Activated CD8-positive, alpha-beta memory T cell treated with anti-CD3 and anti-CD28 coated beads for 4 hours (primary cell): Measurements from ENCODE around the gene FOXJ2.
A peak's percentile ranks its signal among the peaks of the same experiment; 100 is the strongest.
"Not testable (repeated sequence)": the region's sequence is repeated elsewhere in the genome, so short reads cannot be mapped to it uniquely, and the experiment has no call there.

Experiments used
- DNase-seq, 2 donors: peaks; one replicate each; pipeline ENCODE4 v3.0.0-alpha.2; 2020; ENCODE audit warnings: low read depth in 2 of 2

FOXJ2 gene

GRCh38 chr12:8032242-8033152, at the start of gene FOXJ2:
TSS of gene FOXJ2 (plus strand) at chr12:8032716. CDS start at chr12:8039833, 7,117 bp downstream.
- peak; percentile 54 to 63 for DNase-seq

- DNase-seq = not testable (repeated sequence)
Observed at GRCh38 chr12:7983019-7983418, 49.5 kb upstream of the FOXJ2 start.

- DNase-seq = not testable (repeated sequence)
Observed at GRCh38 chr12:7983460-7983859, 49.1 kb upstream of the FOXJ2 start.

- no peak for DNase-seq
Observed at GRCh38 chr12:7984900-7985299, 47.6 kb upstream of the FOXJ2 start.

- no peak for DNase-seq
Observed at GRCh38 chr12:7985802-7986418, 46.6 kb upstream of the FOXJ2 start.

- DNase-seq = peak in 1 of 2 donors; percentile 33
Observed at GRCh38 chr12:7989827-7990491, 42.6 kb upstream of the FOXJ2 start.

GRCh38 chr12:7991535-7991934, 41.0 kb upstream of the FOXJ2 start:
- DNase-seq = no peak

GRCh38 chr12:7994731-7995205, 37.7 kb upstream of the FOXJ2 start:
- no peak for DNase-seq

GRCh38 chr12:7995266-7995963, 37.1 kb upstream of the FOXJ2 start:
- peak; percentile 68 to 87 for DNase-seq

- not testable (repeated sequence) for DNase-seq
Observed at GRCh38 chr12:8000827-8001226, 31.7 kb upstream of the FOXJ2 start.

GRCh38 chr12:8001496-8001895, 31.0 kb upstream of the FOXJ2 start:
- not testable (repeated sequence) for DNase-seq

GRCh38 chr12:8004897-8005296, 27.6 kb upstream of the FOXJ2 start:
- DNase-seq = not testable (repeated sequence)

GRCh38 chr12:8011331-8011730, 21.2 kb upstream of the FOXJ2 start:
- DNase-seq = no peak

GRCh38 chr12:8012651-8013309, 19.7 kb upstream of the FOXJ2 start:
- DNase-seq = no peak

- no peak for DNase-seq
Observed at GRCh38 chr12:8014836-8015235, 17.7 kb upstream of the FOXJ2 start.

GRCh38 chr12:8018213-8018612, 14.3 kb upstream of the FOXJ2 start:
- DNase-seq = not testable (repeated sequence)

- DNase-seq = no peak
Observed at GRCh38 chr12:8018666-8019581, 13.6 kb upstream of the FOXJ2 start.

GRCh38 chr12:8026291-8026900, 6.1 kb upstream of the FOXJ2 start:
- peak; percentile 90 to 96 for DNase-seq

GRCh38 chr12:8027856-8028255, 4.7 kb upstream of the FOXJ2 start:
- DNase-seq = no peak

GRCh38 chr12:8028267-8028666, 4.2 kb upstream of the FOXJ2 start:
- DNase-seq = no peak
